Panc1 (cell line): ENCODE results near the gene USP32. TPM values are rescaled to one million over a fixed set of nuclear protein-coding genes. Genes with fewer than 3 reads are reported as not detected.
"Not testable (repeated sequence)": the region's sequence is repeated elsewhere in the genome, so short reads cannot be mapped to it uniquely, and the experiment has no call there.

Experiments
- ATAC-seq: fragments of 200-7000 bp; cut with Tn5 transposase; 2 replicates; pipeline ENCODE4 v1.9.1; 2020; ENCODE audit warnings: mild to moderate bottlenecking, moderate library complexity
- BruUV-seq: library from RNA; stranded (reverse); fragments of 400-500 nt; replicated peaks from 2 replicates; lab custom pipeline; 2021; lab: Mats Ljungman, UMichigan
- CTCF ChIA-PET: fragments of 300-600 bp; sonication (Branson Sonifier 250); formaldehyde crosslinking; loops from one replicate; lab custom pipeline; 2022; ENCODE audit warnings: antibody characterized with exemption; lab: Charles Lee
- POLR2A ChIA-PET: fragments of 300-600 bp; sonication (Branson Sonifier 250); formaldehyde crosslinking; loops from one replicate; lab custom pipeline; 2022; ENCODE audit warnings: antibody characterized with exemption; lab: Charles Lee
- DNase-seq: peaks from one replicate; pipeline ENCODE4 v3.0.0-alpha.2; 2010; ENCODE audit warnings: low read depth, low spot score
- H3K27ac ChIP-seq: 2 replicates; pipeline ENCODE4 v1.5.1; 2011; ENCODE audit warnings: mild to moderate bottlenecking, low read length, inconsistent platforms
- H3K27me3 ChIP-seq: fragments of 200-500 bp; sonication (Bioruptor generic); 2 replicates; pipeline ENCODE4 v1.6.0; 2014; ENCODE audit warnings: low read length, inconsistent platforms; ENCODE audit not compliant: control insufficient read depth, insufficient read depth
- H3K36me3 ChIP-seq: fragments of 200-500 bp; sonication (Bioruptor generic); 2 replicates; pipeline ENCODE4 v1.5.1; 2014; ENCODE audit warnings: inconsistent platforms, mild to moderate bottlenecking, low read length, moderate library complexity; ENCODE audit not compliant: control insufficient read depth, insufficient read depth
- H3K4me1 ChIP-seq: 2 replicates; pipeline ENCODE4 v1.5.1; 2011; ENCODE audit warnings: inconsistent platforms, mild to moderate bottlenecking, low read length, moderate library complexity; ENCODE audit not compliant: control insufficient read depth, insufficient read depth
- H3K4me3 ChIP-seq, 2 experiments: 2 replicates each; pipeline ENCODE4 v1.5.1; 2011 to 2012; ENCODE audit warnings: low read depth in 2 of 2, low read length in 2 of 2, mild to moderate bottlenecking in 2 of 2, inconsistent platforms in 1 of 2, moderate library complexity in 1 of 2
- H3K9me3 ChIP-seq: fragments of 200-500 bp; sonication (Bioruptor generic); 2 replicates; pipeline ENCODE4 v1.5.1; 2014; ENCODE audit warnings: low read depth, mild to moderate bottlenecking, inconsistent platforms, low read length, moderate library complexity; ENCODE audit not compliant: control insufficient read depth, insufficient read depth
- CTCF ChIP-seq: fragments of 450-650 bp; IDR thresholded peaks from 2 replicates; pipeline ENCODE4 v1.5.1; 2017; ENCODE audit warnings: mild to moderate bottlenecking
- POLR2AphosphoS5 ChIP-seq: IDR thresholded peaks from 2 replicates; pipeline ENCODE4 v1.6.1; 2012; ENCODE audit warnings: mild to moderate bottlenecking, low read depth, low read length, moderate library complexity
- REST ChIP-seq, 2 experiments: IDR thresholded peaks; 2 replicates each; pipeline ENCODE4 v1.6.1; 2011 to 2012; ENCODE audit warnings: low read depth in 2 of 2, control low read depth in 1 of 2, low read length in 1 of 2, mild to moderate bottlenecking in 1 of 2, moderate library complexity in 1 of 2; ENCODE audit not compliant: insufficient read depth in 1 of 2
- SIN3A ChIP-seq: IDR thresholded peaks from 2 replicates; pipeline ENCODE4 v1.6.1; 2012; ENCODE audit warnings: low read depth, mild to moderate bottlenecking, low read length, moderate library complexity, borderline replicate concordance; ENCODE audit not compliant: insufficient read depth
- TCF7L2 ChIP-seq: IDR thresholded peaks from 2 replicates; pipeline ENCODE4 v1.6.1; 2011; ENCODE audit warnings: mild to moderate bottlenecking, low read depth, low read length, inconsistent platforms
- in situ Hi-C: cut with HindIII; loops from 2 replicates; pipeline ENCODE4 v1.10.0; 2016; ENCODE audit warnings: low sequenced_read_pairs, low pct_unique_long_range_greater_than_20kb
- intact Hi-C: fragments of 100-400 bp; cut with micrococcal nuclease; formaldehyde crosslinking; loops from one replicate; pipeline ENCODE4 v1.10.0; 2022; ENCODE audit not compliant: unreplicated experiment
- total RNA-seq: library from RNA; stranded (reverse); gene quantifications from one replicate; pipeline ENCODE4 v1.2.1, GENCODE V29; 2021; ENCODE audit not compliant: unreplicated experiment

Gene USP32
- total RNA-seq, 1 experiment from 2014 or later: 45.5 TPM

- POLR2A ChIA-PET: no interaction called here
- in situ Hi-C loops (no loop called here), intact Hi-C loops (no loop called here)
- no peak for TF ChIP-seq SIN3A
- no peak for TF ChIP-seq REST (IDR thresholded peaks at IDR 0.05; ENCODE audit: insufficient read depth in 1 of 2, low read depth in 2 of 2, low read length in 1 of 2)
- TF ChIP-seq POLR2AphosphoS5: no peak
- no peak for TF ChIP-seq TCF7L2
- TF ChIP-seq CTCF: no peak
- BruUV-seq: no TSS peak
- Histone ChIP-seq H3K4me3 (no peak overlapping the region), H3K9me3 (no peaks in the 10 kb centered on the region), H3K36me3 (no peaks in the 10 kb centered on the region; the same call in 1 of the 2 replicates), H3K27ac (no peak overlapping the region), H3K4me1 (peaks cover 5% of the 10 kb centered on the region; the same call in 1 of the 2 replicates), H3K27me3 (no peaks in the 10 kb centered on the region)
- DNase-seq: no peak
- CTCF ChIA-PET: no interaction called here
- ATAC-seq: no peak
Measured at GRCh38 chr17:60381958-60382357, 10.0 kb downstream of the USP32 start.

GRCh38 chr17:60379461-60379860, 12.5 kb downstream of the USP32 start:
- DNase-seq, in situ Hi-C loops: not testable (repeated sequence)
- CTCF ChIA-PET: interaction anchor here (0.6 kb wide), 1 partner anchor 13 kb away, joined by 3 read pairs; the partner anchor contains the start of gene USP32

GRCh38 chr17:60378187-60378586, 13.7 kb downstream of the USP32 start:
- BruUV-seq, DNase-seq: not testable (repeated sequence)

More at GRCh38 chr17:60379461-60379860, 12.5 kb downstream of the USP32 start:
- ATAC-seq, intact Hi-C loops, H3K27me3 ChIP-seq, H3K9me3 ChIP-seq, H3K4me3 ChIP-seq, H3K4me1 ChIP-seq, BruUV-seq, H3K27ac ChIP-seq, POLR2A ChIA-PET, H3K36me3 ChIP-seq: not testable (repeated sequence)

More at GRCh38 chr17:60378187-60378586, 13.7 kb downstream of the USP32 start:
- in situ Hi-C loops, H3K4me3 ChIP-seq, H3K9me3 ChIP-seq, intact Hi-C loops, H3K4me1 ChIP-seq, H3K27ac ChIP-seq, ATAC-seq, H3K27me3 ChIP-seq, POLR2A ChIA-PET, H3K36me3 ChIP-seq, CTCF ChIA-PET: not testable (repeated sequence)
